HuH-7.5 (cell line): ENCODE measurements around the gene UPK3A.
"Not testable (repeated sequence)": the region's sequence is repeated elsewhere in the genome, so short reads cannot be mapped to it uniquely, and the experiment has no call there.

Experiments used
- DNase-seq: peaks from one replicate; pipeline ENCODE4 v3.0.0; 2011; ENCODE audit warnings: low spot score

UPK3A gene

DNA sequence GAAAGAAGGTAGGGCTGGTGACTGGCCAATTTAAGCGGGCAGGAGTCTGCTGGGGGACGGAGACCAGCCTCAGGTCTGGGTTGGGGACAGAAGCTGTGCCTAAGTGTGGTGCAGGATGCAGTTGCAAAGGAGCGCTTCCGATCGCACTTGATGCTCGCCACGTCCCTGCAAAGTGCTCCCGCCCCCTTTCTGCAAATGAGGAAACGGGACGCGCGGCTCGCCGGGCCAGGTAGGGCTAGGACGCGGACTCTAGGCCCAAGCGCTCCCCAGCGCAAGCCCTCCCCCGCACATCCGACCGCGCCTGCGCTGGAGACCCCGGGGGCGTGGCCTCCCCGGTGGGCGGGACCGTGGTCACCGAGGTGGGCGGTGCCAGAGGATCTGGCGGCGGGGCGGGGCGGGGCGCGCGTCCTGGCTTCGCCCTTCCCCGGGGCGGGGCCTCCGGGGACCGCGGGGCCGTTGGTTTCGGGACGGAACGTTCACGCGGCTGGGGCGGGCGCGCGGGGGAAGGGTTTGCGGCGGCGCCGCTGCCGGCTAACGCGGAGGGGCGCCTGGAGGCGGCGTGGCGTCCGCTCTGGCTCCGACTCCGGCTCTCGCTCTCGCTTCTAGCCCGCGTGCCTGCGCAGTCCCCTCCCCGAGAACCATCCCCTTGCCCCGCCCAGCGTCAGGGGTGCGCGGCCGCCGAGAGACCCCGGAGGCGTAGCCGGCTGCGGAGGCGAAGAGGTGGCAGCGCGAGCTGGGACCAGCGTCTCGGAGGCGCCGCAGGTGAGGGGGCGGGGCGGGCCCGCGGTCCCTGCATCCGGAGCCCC lies 24.9 kb downstream of the UPK3A start, which contains the start of gene FAM118A:
TSS of gene FAM118A (plus strand) at position 513 of the 806 bp plus-strand sequence. CDS start 12,446 bp downstream, outside the sequence.
- peak; percentile 83 for DNase-seq

DNA sequence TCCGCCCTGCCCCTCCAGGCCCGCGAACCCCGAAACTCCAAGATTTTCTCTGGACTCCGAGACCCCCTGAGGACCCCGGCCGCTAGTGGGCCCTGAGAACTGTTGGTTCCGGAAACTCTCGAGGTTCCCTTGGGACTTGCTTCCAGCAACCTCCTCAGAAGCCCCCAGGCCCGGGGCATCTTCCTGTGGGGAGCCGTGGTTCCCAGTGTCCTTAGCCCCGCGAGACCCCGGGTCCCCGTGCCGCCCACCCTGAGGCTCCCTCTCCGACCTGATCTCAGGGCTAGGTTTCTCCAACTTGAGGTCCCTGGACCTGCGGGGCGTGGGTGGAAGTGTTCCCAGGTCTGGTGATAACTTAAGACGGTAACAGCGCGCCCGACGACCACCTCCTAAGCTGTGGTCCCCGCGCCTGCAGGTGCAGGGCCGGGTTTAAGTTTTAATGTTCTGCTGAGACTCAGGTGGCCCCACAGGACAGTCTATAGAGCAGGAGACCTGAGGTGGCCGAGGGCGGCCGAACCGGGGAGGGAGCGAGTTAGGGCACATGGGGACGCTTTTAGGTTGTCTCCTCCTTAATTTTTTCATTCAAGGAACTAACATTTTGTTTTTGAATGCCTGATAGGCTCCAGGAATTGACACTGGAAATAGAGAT lies 25.7 kb downstream of the UPK3A start:
- DNase-seq: no peak

DNA sequence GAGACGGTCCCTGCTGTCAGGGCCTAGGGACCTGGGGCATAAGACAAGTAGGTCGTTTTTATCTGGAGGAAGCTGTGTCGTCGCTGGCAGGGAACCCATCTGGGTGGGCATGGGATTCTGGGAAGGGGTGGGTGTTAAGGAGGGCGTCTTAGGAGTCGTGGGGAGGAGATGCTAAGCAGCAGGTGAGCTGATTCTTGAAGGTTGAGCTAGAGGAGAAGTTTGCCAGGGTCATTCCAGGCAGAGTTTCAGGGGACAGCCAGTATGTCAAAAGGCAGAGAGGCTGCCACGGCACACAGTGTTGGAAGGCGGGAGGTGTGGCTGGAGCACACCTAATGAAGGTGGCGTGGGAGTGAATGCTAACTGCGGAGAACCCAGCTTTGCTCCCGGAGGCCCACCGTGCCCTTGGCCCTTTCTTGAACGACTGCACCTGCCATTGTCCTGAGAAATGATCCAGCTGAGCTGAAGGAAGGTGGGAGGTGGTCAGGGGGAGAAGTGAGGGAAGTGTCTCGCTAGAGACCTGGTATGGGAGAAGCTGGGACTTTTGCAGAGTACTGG lies 26.3 kb downstream of the UPK3A start:
- DNase-seq: no peak

DNA sequence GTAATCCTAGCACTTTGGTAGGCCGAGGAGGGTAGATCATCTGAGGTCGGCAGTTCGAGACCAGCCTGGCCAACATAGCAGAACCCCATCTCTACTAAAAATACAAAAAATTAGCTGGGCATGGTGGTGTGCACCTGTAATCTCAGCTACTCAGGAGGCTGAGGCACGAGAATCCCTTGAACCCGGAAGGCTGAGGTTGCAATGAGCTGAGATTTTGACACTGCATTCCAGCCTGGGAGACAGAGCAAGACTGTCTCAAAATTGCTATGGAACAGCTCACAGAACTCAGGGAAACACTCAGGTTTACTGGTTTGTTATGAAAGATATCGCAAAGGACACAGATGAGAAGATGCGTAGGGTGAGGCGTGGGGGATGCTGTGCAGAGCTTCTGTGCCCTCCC lies 27.7 kb downstream of the UPK3A start:
- no peak for DNase-seq

DNA sequence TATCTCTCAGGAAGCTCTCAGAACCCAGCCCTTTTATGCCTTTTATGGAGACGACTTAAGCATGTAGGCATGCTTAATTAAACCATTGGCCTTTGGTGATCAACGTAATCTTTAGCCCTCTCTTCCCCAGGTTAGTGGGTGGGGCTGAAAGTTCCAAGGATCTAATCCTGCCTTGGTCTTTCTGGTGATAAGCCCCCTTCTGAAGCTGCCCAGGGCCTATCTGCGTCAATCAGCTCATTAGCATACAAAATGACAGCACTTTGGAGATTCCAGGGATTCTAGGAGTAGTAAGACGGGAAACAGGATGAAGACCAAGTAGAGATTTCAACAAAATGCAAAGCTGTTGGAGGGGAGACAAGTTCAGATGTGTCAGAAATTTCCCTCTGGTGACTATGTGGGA lies 28.1 kb downstream of the UPK3A start:
- DNase-seq: no peak

DNA sequence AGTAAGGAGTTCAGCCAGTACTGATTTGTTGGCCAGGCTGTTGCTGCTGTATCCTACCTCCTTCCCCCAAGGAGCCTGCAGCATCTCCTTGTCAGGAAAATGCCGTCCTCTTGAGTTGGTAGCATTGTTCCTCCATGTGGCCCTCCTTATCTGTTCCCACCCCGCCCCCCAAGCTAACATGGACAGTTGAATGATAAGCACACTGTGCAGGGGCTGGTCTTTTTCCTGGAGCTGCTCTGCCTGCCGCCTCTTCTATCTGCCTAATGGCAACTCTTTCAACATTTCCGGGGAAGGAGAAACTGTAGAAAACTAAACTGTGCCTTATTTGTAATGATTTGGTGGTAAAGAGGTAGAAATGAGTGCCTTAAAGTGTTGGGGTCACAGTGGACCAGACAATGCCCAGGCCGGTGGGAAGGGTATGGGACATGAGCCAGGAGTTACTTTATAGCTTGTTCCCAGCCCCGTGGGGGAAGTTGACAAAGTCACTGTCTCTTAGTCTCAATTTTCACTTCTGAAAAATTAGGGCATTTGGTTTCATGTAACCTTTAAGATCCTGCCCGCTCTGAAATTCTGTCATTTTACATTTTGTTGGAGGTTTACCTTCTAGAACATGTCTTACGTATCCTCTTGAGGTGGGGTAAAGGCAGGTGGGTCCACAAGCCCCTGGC lies 29.4 kb downstream of the UPK3A start:
- DNase-seq: peak; percentile 39

DNA sequence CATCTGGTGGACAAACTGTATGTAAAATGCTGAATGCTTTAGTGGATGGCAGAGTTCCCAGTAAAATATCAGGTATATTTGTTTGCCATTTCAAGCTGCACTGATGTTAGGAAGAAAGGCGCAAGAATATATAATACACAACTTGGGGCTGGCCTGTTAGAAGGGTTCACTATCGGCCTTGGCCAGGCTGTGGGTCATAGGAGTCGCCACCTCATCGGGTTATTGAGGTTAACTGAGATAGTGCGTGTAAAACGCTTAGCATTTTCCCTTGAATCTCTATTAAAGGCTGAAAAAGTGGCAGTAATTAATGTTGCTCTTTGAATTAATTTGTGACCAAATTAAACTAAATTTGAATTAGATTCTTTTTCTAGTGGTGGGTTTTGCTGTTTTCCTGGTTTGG lies 30.0 kb downstream of the UPK3A start:
- no peak for DNase-seq

DNA sequence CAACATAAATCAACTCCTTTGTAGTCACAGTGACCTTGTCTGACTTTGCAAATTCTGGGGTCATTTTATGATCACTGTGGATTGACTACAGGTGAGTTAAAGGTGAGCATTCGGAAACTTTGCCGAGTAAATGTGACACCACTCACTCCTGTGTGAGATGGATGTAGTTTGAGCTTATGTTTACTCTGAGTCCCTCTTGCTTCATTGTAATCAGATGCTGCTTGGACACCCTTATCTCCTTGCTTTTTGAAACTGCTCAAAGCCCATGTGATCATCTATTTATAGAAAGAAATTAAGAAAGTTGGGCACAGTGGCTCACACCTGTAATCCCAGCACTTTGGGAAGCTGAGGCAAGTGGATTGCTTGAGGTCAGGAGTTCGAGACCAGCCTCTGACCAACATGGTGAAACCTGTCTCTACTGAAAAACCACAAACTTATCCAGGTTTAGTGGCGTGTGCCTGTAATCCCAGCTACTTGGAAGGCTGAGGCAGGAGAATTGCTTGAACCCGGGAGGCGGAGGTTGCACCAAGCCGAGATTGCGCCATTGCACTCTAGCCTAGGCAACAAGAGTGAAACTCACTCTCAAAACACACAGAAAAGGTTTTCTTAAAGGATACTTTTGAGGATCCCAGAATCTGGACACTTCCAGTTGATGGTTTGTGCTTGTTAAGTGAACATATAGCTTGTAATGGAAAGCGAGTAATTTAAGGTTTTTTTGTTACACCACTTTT lies 32.2 kb downstream of the UPK3A start:
- DNase-seq: peak; percentile 49

DNA sequence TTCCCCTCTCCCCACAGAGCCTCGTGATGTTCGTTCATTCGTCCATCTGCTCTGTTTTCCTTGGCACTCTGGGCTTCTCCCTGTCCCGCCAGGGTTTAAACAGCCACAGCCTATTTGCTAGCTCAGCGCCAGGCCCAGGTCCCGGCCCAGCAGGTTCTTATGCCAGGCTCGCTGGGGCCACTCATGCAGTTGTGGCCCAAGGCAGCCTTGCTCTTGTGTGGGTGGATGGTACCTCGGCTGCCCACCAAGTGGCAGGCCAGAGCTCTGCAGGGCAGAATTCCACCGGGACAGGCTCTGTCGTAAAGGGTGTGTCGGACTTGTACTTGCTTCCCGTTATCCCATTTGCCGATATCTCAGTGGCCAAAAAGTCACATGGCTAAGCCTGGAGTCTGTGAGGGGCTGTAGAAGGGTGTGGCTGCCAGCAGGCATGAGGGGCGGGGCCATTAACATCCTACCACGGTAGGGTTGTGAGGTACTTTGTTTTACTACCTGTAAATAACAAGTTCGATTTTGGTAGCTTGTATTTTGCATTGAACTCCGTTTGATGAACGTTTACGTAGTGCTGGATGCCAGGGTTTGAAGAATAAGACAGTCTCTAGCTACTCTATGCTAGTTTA lies 32.9 kb downstream of the UPK3A start:
- no peak for DNase-seq

DNA sequence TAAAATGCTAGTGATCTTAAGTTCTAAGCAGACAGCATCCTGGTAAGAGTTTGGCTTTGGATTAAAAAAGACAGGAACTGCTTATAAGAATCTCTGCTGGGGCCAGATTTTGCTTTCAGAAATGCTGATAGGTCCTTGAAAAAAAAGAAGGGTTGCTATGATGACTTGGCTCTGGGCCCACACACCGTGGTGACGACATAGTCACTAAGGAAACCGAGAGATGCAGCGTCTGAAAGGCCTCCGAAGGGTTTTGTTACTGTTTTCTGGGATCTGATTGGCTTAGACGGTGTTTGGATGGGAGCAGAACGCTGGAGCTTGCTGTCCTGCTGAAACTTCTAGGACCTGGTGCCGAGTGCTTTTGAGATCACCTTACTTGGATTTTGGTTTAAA lies 33.4 kb downstream of the UPK3A start:
- DNase-seq: no peak

DNA sequence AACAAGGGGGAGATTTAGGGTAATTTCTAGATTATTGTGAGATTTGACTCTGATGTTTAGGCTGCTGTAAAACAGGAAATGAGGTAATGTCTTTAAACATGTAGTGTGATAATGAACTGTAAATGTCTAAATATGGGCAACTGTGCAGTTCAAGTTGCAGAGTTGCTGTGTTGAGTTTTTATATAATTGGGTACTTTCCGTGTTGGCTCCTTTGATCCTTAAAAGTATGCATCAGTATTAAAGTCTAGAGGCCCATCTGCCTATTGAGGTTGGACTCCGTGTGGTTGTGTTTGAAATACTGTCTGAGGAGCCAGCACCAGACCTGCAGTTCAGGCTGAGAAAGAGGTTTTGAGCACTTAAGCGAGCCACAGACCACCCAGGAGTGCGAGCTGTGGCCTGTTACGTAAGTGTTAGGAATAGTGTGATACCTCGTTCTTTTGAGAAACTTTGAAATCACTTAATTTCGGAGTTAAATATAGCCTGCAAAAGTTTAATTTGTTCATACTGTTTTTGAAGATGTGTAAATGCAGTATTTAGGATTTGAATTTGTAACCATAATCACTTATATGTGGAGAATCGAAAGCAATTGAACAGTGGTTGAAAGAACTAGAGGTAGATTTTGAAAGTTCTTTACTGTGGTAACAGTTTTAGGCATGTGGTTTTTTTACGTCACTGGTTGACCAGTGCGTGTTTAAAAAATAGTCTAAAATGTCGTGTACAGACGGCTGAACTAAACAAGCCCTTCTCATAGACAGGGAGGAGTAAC lies 34.0 kb downstream of the UPK3A start:
- no peak for DNase-seq

DNA sequence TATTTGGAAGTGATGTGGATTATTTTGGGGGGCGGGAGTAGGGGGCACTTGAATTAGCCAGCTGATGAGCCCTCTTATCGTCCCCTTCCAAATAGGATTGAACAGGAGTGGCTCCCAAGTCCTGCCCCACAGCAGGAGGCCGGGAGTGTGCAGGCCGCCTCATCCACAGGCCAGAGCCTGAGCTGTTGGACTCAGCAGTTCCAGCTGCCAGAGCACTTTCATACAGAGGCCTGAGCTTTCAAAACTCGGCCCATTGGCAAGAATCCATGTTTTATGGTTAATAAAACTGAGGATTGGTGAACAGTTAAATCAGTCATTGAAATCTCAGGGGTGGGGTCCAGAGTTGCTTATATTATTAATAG lies 34.6 kb downstream of the UPK3A start:
- no peak for DNase-seq

DNA sequence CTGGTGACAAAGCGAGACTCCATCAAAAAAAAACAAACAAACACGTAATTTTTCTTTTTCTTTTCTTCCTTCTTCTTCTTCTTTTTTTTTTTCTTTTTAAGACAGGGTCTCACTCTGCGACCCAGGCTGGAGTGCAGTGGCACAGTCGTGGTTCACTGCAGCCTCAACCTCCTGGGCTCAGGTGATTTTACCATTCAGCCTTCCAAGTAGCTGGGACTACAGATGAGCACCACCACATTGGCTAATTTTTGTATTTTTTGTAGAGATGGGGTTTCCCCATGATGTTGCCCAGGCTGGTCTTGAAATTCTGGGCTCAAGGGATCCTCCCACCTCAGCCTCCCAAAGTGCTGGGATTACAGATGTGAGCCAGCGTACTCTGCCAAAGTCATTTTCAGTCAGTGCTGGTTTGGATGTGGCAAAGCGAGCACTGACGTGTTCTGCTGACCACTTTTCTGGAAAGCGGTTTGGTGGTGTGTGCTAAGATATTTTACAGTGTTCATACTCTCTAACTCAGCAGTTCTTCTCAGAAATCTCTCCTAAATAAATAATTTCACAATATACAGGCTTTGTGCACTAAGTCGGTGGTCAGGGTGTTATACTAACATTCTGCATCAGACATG lies 35.7 kb downstream of the UPK3A start:
- DNase-seq: no peak

DNA sequence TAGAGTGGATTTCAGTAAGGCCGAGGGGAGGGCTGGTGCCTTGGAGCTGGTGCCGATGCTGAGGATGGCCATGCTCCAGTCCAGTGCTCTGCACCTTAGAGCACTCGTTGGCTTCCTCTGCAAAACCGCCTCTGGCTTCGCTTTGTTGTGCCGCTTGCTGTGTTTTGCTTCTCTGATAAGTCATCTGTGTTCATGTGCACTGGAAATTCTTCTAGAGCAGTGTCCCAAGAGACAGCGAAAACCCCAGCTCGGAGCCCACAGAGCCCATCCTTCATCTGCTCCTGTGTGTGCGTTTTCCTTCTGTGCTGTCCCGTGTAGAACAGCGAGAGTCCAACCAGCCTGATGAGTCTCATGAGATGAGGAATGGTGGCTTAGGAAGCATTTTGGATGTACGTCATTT lies 37.1 kb downstream of the UPK3A start:
- no peak for DNase-seq

DNA sequence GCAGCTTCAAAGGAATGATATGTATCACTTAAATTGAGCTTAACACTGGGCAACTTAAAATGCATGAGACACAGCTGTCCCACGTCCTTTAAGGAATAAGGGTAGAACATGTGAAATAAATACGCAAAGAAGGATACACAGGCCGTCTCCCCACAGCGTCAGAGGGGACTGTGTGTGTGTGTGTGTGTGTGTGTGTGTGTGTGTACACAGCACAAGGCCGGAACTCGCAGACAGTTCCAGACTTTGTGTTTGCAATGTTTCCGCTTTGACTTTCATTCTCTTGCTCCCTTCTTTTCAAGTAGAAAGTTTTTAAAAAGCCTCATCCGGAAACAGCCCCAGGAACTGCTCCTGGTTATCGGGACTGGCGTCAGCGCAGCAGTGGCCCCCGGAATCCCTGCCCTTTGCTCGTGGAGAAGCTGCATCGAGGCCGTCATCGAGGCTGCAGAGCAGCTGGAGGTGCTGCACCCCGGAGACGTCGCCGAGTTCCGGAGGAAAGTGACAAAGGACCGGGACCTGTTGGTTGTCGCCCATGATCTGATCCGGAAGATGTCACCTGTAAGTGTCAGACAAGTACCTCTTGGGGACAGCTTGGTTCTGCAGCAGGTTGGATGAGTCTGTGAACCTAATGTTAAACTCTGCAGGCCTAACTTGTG lies 38.2 kb downstream of the UPK3A start:
- no peak for DNase-seq

DNA sequence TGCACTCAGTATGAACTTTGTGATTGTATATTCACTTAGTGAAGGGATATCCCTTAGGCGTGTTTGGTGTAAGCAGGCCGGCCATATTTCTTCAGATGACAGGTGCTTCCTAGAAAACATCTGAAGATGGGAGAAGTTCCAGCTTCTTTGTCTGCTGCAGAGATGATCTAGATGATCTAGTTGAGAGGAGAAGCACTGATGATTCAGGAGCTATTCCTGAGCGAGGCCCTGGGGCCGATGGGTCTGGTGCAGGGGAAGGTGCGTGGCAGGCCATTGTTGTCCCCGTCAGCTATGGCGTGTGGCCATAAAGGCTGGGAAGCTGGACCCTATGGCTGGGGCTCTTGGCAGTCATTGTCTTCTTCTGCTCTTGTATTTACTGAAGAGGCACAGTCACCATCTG lies 38.9 kb downstream of the UPK3A start:
- DNase-seq: no peak

DNA sequence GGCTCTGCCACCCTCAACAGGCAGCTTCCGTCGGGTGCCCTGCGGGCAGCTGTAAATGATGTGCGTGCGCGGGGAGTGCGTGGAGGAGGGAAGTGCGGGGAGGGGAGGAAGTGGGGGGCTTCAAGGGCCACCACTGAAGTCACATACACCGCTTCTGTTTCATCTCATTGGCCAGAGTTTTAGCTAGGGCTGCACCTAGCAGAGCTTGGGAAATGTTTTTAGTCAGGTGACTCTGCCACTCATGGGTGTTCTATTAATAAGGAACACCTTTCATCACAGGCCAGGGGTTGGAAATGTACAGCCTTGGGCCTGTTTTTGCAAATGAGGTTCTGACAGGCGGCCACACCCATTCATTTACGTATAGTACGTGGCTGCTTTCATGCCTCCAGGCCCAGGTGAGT lies 39.6 kb downstream of the UPK3A start:
- DNase-seq: no peak

DNA sequence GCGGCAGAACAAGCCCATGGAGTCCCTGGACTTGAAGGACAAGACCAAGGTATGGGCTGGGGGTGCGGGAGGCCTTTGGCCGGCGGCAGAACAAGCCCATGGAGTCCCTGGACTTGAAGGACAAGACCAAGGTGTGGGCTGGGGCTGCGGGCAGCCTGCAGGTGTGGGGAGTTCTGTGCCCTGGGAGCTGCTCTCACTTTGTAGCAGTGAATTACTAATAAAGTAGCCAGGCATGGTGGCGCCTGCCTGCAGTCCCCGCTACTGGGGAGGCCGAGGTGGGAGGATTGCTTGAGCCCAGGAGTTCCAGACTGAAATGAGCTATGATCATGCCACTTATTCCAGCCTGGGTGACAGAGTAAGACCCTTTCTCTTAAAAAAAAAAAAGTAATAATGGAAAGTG lies 43.5 kb downstream of the UPK3A start:
- DNase-seq: not testable (repeated sequence)

DNA sequence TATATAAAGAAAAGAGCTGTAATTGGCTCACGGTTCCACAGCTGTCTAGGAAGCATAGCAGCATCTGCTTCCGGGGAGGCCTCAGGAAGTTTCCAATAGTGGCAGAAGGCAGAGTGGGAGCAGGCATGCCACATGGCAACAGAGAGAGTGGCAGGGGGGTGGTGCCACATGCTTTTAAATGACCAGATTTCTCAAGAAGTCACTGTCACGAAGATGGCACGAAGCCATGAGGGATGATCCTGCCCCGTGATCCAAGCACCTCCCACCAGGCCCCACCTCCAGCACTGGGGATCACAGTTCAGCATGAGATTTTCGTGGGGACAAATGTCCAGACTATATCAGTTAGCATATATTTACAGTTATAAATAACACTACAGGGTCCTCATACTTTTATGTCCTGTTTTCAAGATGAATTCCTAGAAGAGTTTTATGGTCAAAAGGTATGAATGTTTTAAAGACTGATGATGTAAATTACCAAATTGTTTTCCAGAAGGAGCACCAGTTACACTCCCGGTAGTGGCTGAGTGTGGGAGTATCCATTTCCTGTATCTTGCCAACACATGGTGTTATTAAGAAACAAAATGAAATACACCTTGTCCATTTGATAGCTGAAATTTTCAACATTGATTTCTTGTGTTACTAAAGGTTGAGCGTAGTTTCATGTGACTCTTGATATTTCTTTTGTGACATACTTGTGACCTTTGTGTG lies 44.2 kb downstream of the UPK3A start:
- DNase-seq: no peak
